ENCODE measurements around the gene PTPRG. TPM values are rescaled to one million over a fixed set of nuclear protein-coding genes. Genes with fewer than 3 reads are reported as not detected.

The PTPRG gene
- total RNA-seq, 1 experiment from 2014 or later = 0.74 TPM

DNA sequence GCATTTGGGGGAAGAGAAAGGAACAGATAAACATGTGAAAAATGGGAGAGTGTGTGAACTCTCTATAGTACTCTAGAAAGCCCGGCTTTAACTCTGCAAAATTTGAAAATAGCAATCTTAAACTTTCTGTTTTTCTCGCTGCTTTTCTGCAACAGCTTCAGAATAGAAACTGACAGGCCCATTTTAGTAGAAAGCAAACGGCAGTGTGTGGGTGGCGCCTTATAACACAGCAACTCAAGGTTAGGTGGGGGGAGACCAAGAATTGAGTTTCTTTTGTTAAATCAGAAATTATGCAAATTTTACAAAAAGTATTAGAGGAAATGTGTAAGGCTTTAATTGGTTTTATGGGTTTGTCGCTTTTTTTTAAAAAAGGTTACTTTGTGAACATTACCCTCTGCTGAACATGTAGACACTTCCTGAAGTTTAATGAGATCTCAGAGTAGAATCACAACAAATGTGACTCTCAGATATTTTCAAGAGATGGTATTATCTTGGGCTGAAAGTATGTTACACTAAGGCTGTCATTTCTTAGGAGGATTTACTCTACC, 107.0 kb downstream of the PTPRG start:
- no TSS peak for BruUV-seq (replicated peaks)
- TF ChIP-seq, protein P1, sequence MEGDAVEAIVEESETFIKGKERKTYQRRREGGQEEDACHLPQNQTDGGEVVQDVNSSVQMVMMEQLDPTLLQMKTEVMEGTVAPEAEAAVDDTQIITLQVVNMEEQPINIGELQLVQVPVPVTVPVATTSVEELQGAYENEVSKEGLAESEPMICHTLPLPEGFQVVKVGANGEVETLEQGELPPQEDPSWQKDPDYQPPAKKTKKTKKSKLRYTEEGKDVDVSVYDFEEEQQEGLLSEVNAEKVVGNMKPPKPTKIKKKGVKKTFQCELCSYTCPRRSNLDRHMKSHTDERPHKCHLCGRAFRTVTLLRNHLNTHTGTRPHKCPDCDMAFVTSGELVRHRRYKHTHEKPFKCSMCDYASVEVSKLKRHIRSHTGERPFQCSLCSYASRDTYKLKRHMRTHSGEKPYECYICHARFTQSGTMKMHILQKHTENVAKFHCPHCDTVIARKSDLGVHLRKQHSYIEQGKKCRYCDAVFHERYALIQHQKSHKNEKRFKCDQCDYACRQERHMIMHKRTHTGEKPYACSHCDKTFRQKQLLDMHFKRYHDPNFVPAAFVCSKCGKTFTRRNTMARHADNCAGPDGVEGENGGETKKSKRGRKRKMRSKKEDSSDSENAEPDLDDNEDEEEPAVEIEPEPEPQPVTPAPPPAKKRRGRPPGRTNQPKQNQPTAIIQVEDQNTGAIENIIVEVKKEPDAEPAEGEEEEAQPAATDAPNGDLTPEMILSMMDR (IDR thresholded peaks at IDR 0.05) = no peak
- TF ChIP-seq TCF7L2 (IDR thresholded peaks at IDR 0.05; ENCODE audit: low read depth, low read length) (no peak), POLR2AphosphoS5 (IDR thresholded peaks at IDR 0.05; ENCODE audit: low read depth, low read length) (no peak), SIN3A (IDR thresholded peaks at IDR 0.05; ENCODE audit: borderline replicate concordance, insufficient read depth, low read depth, low read length) (no peak)
- TF ChIP-seq, protein P2, sequence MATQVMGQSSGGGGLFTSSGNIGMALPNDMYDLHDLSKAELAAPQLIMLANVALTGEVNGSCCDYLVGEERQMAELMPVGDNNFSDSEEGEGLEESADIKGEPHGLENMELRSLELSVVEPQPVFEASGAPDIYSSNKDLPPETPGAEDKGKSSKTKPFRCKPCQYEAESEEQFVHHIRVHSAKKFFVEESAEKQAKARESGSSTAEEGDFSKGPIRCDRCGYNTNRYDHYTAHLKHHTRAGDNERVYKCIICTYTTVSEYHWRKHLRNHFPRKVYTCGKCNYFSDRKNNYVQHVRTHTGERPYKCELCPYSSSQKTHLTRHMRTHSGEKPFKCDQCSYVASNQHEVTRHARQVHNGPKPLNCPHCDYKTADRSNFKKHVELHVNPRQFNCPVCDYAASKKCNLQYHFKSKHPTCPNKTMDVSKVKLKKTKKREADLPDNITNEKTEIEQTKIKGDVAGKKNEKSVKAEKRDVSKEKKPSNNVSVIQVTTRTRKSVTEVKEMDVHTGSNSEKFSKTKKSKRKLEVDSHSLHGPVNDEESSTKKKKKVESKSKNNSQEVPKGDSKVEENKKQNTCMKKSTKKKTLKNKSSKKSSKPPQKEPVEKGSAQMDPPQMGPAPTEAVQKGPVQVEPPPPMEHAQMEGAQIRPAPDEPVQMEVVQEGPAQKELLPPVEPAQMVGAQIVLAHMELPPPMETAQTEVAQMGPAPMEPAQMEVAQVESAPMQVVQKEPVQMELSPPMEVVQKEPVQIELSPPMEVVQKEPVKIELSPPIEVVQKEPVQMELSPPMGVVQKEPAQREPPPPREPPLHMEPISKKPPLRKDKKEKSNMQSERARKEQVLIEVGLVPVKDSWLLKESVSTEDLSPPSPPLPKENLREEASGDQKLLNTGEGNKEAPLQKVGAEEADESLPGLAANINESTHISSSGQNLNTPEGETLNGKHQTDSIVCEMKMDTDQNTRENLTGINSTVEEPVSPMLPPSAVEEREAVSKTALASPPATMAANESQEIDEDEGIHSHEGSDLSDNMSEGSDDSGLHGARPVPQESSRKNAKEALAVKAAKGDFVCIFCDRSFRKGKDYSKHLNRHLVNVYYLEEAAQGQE (IDR thresholded peaks at IDR 0.05; ENCODE audit: insufficient read depth in 1 of 2, low read depth in 2 of 2, low read length in 1 of 2) = no peak
- ATAC-seq (no peak), DNase-seq (ENCODE audit: low read depth, low spot score) (no peak)
- Histone ChIP-seq H3K27ac (ENCODE audit: low read length) (no peak overlapping the region), H3K4me1 (ENCODE audit: control insufficient read depth, insufficient read depth, low read length) (no peaks in the 10 kb centered on the region), H3K9me3 (ENCODE audit: control insufficient read depth, insufficient read depth, low read depth, low read length) (no peaks in the 10 kb centered on the region), H3K27me3 (ENCODE audit: control insufficient read depth, insufficient read depth, low read length) (no peaks in the 10 kb centered on the region), H3K4me3 (ENCODE audit: low read depth in 2 of 2, low read length in 2 of 2) (no peak overlapping the region), H3K36me3 (ENCODE audit: control insufficient read depth, insufficient read depth, low read length) (no peaks in the 10 kb centered on the region)
- in situ Hi-C loops (cut with HindIII; ENCODE audit: low pct_unique_long_range_greater_than_20kb, low sequenced_read_pairs) = no loop called here
- intact Hi-C loops (cut with micrococcal nuclease; ENCODE audit: unreplicated experiment) = no loop called here
- POLR2A ChIA-PET = no interaction called here
- CTCF ChIA-PET = no interaction called here

DNA sequence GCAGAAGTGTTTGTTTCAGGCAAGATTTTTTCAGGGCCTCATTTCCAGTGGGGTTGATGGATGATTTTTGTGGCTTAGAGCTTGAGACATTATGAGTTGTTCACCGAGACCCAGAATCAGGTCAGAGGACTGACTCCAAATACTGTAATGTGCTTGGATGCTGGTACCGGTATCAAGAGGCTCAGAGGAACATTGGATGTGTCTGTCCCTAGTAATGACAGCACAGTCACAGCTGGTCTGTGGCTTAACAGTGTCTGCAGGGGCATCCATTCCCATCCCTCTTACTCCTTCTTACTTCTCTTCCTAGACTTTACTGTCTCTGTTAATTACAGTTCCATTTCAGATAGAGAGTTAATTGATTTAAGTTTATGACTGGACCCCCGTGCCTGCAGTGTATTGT, 107.8 kb downstream of the PTPRG start:
- no peaks in the 10 kb centered on the region for H3K9me3 ChIP-seq (ENCODE audit: control insufficient read depth, insufficient read depth, low read depth, low read length)
- no TSS peak for BruUV-seq (replicated peaks)
- H3K27ac ChIP-seq (ENCODE audit: low read length) = no peak overlapping the region
- TF ChIP-seq, protein P2 (IDR thresholded peaks at IDR 0.05; ENCODE audit: insufficient read depth in 1 of 2, low read depth in 2 of 2, low read length in 1 of 2) = no peak
- TF ChIP-seq SIN3A (IDR thresholded peaks at IDR 0.05; ENCODE audit: borderline replicate concordance, insufficient read depth, low read depth, low read length) (no peak), POLR2AphosphoS5 (IDR thresholded peaks at IDR 0.05; ENCODE audit: low read depth, low read length) (no peak), TCF7L2 (IDR thresholded peaks at IDR 0.05; ENCODE audit: low read depth, low read length) (no peak)
- TF ChIP-seq, protein P1 (IDR thresholded peaks at IDR 0.05) = no peak
- CTCF ChIA-PET = no interaction called here
- H3K27me3 ChIP-seq (ENCODE audit: control insufficient read depth, insufficient read depth, low read length) = no peaks in the 10 kb centered on the region
- no peak for ATAC-seq
- no peak for DNase-seq (ENCODE audit: low read depth, low spot score)
- in situ Hi-C loops (cut with HindIII; ENCODE audit: low pct_unique_long_range_greater_than_20kb, low sequenced_read_pairs) = no loop called here
- no peaks in the 10 kb centered on the region for H3K4me1 ChIP-seq (ENCODE audit: control insufficient read depth, insufficient read depth, low read length)
- no peak overlapping the region for H3K4me3 ChIP-seq (ENCODE audit: low read depth in 2 of 2, low read length in 2 of 2)
- POLR2A ChIA-PET = no interaction called here
- intact Hi-C loops (cut with micrococcal nuclease; ENCODE audit: unreplicated experiment) = no loop called here
- no peaks in the 10 kb centered on the region for H3K36me3 ChIP-seq (ENCODE audit: control insufficient read depth, insufficient read depth, low read length)

All from Panc1 (cell line).